CD4-positive, alpha-beta T cell treated with Interleukin-4 for 1 hour (primary cell): ENCODE data around the gene PALLD.
A peak's percentile ranks its signal among the peaks of the same experiment; 100 is the strongest.
"Not testable (repeated sequence)": the region's sequence is repeated elsewhere in the genome, so short reads cannot be mapped to it uniquely, and the experiment has no call there.

Experiments used
- DNase-seq, 2 donors: peaks; one replicate each; pipeline ENCODE4 v3.0.0-alpha.2; 2020 to 2022

PALLD gene

GRCh38 chr4:168803732-168804131 is 306.9 kb downstream of the PALLD start:
- no peak for DNase-seq

- DNase-seq: no peak
These were observed 307.3 kb downstream of the PALLD start for GRCh38 chr4:168804146-168804545.

GRCh38 chr4:168805341-168805740 is 308.5 kb downstream of the PALLD start:
- DNase-seq: no peak

DNA sequence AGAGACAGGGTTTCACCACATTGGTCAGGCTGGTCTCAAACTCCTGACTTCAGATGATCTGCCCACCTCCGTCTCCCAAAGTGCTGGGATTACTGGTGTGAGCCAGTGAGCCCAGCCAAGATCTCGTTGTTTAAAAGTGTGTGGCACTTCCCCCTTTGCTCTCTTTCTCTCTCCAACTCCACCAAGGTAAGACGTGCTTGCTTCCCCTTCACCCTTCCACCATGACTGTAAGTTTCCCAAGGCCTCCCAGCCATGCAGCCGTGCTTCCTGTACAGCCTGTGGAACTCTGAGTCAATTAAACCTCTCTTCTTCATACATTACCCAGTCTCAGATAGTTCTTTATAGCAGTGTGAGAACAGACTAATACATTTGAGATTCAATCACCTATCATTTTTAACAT is 309.4 kb downstream of the PALLD start:
- DNase-seq: not testable (repeated sequence)

- DNase-seq: no peak
These were observed 314.4 kb downstream of the PALLD start for GRCh38 chr4:168811207-168811606.

DNA sequence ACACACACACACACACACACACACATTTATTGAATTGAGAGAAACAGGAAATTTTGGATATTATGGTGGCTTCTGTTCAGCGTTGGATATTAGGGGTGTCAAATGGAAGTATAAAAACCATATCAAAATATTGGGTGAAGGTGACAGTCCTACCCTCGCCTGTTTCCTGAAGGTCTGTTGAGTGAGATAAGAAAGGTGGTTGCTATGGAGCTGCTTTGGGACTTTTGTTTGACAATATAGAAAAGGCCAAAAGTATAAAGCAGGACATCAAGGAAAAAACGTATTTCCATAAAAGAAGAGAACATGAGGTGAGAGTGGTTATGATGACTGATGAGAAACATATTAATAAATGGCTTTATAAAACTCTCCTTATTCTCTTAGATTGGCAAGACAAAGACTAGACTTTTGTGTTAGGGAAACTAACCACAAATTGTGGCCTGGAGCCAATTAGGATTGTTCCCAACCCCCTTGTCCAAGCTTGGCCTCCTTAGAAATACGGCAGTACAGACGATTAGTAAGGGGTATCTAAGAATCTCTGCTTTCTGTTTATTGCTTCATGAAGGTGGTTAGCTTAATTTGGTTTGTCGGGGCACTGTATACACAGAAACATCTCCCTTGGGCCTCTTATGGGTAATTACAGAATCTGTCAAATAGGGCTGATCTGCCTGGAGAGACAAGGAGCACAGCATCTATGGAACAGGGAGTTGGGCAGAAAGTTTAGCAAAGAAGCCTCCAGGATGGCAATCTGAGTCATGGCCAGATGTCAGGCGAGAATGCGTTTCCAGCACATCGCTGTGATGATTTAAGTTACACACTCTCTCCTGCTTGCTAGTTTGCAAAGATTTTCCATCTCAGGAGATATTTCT is 315.2 kb downstream of the PALLD start:
- no peak for DNase-seq

DNA sequence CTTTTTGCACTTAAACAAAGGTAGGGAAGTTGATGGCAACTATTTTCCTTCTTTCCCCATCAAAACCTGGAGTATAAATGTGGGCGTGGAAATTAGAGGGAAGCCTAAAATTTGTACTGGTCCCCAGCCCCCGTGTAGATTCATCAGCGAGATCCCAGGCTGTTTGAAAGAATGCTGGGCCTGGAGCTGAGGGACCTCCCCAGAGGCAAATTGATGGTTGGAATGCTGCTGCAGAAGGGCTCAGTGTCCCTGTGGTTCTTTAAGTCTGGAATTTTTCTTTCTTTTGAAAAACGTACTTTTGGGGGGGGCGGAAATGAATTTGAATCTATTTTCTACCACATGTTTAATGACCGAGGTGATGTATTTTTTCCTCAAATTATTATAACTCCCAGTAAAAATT is 316.0 kb downstream of the PALLD start:
- no peak for DNase-seq

DNA sequence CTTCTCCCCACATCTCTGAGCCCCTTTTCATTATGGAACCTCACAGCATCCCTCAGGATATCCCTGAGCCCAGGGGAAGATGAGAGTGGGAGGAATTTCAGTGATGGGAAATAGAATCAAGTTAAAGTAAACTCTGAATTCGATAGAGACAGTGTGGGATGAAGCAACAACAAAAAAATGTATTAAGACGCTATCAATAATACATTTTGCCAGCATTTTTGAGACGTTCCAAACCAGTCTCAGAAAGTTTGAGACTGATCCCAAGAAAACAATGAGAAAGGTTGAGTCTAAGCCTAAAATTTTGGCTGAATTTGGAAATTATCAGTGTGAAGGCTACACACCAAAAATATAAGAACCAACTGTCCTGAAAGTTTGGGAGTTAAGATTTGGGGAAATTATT is 317.0 kb downstream of the PALLD start:
- no peak for DNase-seq

GRCh38 chr4:168815379-168816345 is 318.8 kb downstream of the PALLD start:
- no peak for DNase-seq

GRCh38 chr4:168817370-168817769 is 320.5 kb downstream of the PALLD start:
- no peak for DNase-seq

DNA sequence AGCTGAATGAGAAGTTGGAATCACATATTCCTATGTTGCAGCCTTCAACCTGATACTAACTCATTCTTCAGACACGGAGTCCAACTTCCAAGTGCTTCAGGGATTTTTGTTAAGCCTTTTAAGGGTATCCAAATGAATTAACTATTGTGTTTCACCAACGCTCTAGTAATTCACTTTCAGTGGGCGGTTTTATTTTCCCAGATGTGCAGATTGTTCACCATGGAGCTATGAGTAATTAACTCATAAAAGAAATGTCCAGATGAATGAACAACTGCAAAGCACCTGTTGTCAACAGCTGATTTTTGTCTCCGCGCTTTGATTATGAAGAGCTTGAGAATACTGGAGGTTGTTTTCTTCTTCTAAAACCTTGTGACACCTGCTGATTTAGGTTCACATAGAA is 325.6 kb downstream of the PALLD start:
- no peak for DNase-seq

DNA sequence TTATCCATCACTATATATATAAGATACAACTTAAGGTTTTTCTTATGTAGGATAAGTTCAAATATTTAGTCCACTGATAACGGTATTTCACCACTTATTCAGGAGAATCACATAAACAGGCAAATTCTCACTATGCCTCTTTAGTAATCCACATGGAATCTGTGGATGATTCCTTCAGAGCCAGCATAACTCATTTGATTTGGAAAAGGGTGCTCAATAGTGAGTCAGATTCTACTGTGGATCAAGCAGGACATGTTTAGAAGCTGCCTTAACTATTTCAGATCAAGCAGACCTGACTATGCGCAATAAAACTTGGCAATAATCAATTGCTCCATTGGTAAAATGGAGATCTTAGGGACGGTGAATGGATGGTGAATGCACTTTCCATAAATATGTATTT is 329.1 kb downstream of the PALLD start:
- DNase-seq: no peak

DNA sequence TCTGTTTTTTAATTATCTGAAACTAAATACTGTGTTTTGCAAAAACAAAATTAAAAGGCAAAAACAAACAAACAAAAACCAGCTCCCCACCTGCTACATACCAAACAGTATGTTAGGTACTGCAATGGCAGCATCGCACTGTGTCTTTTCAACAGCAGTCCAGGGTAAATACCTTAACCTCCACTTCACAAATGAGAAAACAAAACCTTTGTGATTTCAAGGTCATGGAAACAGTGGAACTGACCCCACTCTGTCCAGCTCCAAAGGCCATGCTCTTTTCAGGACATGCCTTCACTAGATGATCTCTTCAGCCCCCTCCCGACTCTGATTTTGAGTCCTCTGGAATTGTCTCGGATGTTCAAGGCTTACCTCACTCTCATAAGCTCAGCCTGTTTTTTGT is 329.8 kb downstream of the PALLD start:
- no peak for DNase-seq

DNA sequence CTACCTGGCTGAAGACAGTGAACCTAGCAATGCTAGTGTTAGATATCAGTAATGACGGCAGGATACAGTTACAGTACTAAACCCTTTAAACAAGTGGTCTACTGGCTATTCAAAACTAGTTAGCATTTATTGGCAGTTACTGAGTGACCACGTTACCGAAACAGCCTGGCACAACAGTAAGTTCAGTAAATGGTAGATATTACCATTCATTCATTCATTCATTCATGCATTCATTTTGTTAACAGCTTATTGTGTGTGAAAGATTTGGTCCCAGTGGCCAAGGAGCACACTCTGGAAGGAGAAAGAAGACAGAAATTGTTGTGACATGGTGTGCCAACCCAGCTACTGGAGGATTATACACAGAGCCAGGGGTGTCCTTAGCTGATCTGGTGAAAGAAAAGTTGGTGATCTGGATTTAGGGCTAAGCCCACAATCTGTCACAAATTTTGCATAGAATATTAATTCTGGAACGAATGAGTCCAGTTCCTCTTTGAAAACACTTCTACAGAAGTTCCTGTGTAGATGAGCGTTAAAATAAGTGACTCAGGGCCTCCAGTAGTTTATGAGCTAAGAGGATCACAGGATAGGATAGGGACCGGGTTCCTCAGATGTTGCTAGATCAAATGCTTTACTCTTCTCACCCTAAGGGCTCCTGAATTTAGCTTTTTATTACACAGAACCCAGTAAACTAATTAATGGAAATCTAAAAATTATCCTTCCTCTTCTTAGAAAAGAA is 334.1 kb downstream of the PALLD start:
- DNase-seq: no peak

DNA sequence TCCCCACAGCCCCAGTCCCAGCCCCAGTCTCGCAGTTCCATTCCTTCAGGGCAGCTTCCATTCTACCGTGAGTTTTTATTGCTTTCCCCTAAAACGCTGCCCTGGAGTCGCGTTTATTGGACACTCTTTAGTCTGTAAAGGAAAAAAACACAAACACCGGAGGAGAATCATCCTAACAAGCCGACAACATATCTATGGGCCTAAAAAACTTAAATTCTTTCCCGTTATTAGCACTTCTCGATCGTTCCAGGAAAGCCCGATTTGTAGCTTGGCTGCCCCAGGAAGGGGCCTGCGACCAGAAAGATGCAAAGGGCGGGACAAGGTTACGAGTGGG is 334.7 kb downstream of the PALLD start:
- DNase-seq: no peak

DNA sequence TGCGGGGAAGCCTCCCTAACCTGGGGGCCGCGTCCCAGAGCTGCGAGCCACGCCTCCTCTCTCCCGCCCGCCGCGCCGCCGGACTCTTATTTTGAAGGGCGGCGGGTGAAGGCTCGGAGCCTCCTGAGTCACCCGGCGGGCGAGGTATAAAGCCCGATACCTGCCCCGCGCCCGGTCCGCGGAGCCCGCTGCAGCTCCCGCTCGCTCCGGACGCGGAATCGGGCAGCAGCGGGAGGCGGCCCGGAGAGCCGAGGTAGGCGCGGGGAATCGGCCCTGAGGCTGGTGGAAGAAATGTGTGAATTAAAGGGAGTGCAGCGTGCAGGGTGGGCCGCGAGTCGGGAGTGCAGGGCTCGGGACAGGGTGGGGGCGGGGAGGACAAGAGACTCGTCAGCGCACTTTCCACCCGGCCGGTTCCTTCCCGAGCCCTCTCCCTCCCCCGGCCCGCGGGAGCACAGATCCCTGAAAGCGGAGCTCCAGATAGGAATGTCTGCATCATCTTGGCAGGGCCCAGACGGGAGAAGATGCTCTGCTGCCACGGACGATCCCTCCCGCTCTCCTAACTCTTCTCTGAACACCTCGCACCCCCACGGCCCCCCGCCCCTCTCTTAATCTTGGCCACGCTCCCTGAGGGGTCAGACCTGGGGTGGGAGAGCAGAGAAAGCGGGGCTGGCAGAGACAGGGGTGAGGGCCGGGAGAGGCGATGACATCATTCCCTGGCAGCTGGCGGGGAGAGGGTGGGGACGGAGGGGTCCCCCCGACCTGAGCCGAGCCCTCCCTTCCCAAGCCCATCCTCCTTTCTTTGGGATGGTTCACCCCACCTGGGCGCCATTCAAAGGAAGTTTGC is 335.3 kb downstream of the PALLD start:
- peak; percentile 39 to 62 for DNase-seq

- DNase-seq: no peak
These were observed 336.1 kb downstream of the PALLD start for GRCh38 chr4:168832763-168833575.

DNA sequence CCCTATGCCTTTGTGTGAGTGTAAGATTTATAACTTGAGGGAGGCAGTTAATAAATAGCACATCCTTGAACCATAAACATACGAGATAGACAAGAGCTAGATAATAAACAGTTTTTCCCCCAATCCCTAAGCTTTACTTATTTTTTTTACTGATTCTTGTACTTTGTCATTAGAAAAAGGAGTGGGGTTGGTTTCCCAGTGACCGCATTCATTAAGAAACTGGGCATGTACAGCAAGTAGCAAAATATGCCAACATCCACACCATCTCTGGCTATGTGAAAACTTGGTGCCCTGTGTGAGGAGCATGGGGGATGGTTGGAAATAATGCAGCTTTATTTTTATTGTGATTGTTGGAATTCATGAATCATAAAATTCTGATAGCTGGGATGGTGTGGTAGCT is 337.0 kb downstream of the PALLD start:
- no peak for DNase-seq

GRCh38 chr4:168835880-168836454 is 339.1 kb downstream of the PALLD start:
- DNase-seq: no peak

DNA sequence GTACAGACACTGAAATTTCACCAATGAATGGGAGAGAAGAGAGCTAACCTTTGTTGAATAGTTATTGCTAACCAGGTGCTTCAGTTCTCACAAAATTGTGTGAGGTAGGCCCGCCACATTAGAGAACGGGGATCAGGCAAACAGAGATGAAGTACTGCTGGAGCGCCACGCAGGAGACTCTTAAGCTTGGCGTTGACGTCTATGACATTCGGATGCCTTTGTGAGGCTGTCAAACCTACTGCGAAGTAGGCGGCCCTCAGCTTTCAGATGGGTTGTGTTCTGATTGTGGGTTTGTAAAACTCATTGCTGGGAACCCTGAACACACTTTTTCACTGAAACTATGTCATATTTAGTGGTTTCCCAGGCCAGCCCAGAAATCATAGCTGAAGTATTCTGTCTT is 339.6 kb downstream of the PALLD start:
- DNase-seq: no peak

- DNase-seq: no peak
These were observed 341.1 kb downstream of the PALLD start for GRCh38 chr4:168837922-168838321.
